Purkinje cell (primary cell): ENCODE results near the gene PHF21A. TPM values are rescaled to one million over a fixed set of nuclear protein-coding genes. Genes with fewer than 3 reads are reported as not detected.

Experiments used
- polyA plus RNA-seq: library from polyadenylated mRNA; unstranded; fragments of >200 nt; fragmentation: Nextera tagmentation; gene quantifications from 2 replicates; pipeline ENCODE4 v1.2.1, GENCODE V29; 2014

Gene PHF21A
- 1.6 and 5.3 TPM in 2 replicates for polyA plus RNA-seq

DNA sequence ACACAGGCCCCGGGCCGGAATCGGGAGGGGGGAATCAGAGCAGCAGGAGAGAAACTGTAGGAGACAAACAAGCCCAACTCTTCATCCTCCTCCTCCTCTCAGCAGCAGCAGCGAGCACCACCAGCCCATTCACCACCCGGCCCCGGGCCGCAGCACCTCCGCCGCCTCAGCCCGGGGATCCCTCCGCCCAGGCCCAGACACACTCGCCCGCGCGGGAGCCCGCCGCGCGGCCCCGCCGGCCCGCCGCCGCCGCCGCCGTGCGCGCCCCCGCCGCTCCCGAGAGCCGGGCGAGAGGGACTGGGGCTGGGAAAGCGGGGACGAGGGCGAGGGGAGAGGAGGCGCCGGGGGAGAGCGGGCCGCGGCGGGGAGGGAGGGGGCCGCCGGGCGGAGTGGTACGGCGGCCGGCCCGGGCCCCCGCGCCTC, at the start of gene PHF21A:
Gene PHF21A, minus strand, starts transcription at position 154 of the 423 bp plus-strand sequence. CDS start 37,235 bp downstream, outside the sequence.

DNA sequence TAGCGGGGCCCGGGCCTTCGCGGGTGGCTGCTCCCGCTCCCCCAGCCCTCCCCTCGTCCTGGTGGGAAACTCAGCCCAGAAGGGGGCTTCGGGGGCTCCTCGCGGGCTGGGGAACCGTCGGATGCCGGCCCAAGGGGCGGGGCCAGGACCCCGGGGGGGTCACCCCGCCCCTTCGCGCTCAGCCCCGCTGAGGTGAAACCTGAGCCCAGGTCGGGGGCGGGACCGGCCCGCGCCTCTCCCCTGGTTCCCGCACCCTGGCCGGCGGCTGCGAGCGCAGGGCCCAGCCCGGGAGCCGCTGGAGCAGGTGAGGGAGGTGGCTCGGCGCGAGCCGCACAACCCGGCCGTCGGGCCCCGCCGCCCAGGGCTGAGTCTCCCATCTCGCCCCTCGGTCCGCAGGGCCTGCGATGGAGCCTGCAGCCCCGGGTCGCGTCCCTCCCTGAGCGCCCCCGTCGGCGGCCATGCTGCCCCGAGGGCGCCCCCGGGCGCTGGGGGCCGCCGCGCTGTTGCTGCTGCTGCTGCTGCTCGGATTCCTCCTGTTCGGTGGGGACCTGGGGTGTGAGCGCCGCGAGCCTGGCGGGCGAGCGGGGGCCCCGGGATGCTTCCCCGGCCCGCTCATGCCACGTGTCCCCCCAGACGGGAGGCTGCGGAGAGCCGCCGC, 198.7 kb downstream of the PHF21A start, which contains the start of gene LARGE2:
Gene LARGE2, plus strand, starts transcription at position 232 of the 658 bp plus-strand sequence. Its CDS starts 227 bp downstream, at position 459.

DNA sequence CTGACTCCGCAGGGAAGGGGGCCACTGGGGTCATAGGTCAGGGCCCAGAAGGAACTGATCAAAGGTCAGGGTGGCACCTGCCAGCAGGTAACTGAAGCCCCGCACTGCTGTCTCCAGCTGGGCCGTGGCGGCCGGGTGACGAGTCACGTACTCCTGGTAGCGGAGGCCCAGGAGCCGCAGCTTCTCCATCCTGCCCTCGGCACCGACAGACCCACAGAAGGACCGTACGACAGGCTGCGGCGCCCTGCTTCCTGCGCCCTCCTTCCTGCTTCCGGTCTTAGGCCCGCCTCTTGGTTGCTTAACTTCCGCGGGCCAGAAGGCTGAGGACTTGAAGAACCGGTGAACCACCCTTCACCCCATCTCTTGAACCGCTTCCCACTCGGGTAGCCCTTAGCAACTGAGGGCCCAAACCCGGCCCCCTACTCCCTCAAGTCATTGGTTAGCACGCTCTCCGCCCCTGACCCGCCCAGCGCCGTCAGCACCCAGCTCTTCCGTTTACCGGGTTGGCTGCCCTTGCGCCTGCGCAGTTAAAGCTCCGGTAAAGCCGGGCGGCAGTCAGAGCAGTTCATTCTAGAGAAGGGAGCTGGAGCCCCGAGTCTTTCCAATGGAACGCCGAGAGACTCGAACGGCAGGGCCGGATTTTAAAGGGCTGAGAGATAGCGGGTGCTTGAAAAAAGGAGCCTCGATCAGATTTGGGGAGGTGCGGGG, 203.5 kb downstream of the PHF21A start, which contains the start of gene PEX16:
Gene PEX16, minus strand, starts transcription at position 255 of the 708 bp plus-strand sequence. Its CDS starts 66 bp downstream, at position 189.

DNA sequence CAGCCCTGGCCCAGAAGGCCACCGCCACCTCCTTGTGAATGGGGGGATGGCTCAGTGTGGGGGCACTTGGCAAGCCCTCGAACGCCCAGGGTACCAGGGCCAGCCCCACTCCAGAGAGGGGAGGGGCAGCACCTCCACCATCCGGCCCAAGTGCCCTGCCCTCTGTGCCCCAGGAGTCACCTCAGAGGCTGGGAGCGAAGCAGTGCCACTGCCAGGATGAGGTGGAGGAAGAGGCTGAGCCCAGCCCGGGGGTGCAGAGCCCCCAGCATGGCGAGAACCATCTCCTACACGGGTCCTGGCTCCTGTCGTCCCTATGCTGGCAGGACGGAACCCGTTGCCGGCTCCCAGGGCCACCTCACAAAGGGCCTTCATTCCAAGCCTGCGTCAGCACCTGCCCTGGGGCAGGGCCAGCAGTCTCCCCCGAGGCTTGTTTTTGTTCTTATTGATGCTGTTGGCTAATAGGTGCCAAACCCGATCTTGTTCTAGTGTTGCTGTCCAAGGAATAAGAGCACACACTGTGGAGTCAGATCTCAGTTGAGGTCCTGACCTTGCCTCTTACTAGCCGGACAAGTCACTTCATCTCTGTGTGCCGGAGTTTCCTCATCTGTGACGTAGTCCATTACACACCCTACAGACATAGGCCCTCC, 214.2 kb downstream of the PHF21A start, which contains the start of gene FREY1:
Gene FREY1, minus strand, starts transcription at position 307 of the 647 bp plus-strand sequence. Its CDS starts 26 bp downstream, at position 281.

DNA sequence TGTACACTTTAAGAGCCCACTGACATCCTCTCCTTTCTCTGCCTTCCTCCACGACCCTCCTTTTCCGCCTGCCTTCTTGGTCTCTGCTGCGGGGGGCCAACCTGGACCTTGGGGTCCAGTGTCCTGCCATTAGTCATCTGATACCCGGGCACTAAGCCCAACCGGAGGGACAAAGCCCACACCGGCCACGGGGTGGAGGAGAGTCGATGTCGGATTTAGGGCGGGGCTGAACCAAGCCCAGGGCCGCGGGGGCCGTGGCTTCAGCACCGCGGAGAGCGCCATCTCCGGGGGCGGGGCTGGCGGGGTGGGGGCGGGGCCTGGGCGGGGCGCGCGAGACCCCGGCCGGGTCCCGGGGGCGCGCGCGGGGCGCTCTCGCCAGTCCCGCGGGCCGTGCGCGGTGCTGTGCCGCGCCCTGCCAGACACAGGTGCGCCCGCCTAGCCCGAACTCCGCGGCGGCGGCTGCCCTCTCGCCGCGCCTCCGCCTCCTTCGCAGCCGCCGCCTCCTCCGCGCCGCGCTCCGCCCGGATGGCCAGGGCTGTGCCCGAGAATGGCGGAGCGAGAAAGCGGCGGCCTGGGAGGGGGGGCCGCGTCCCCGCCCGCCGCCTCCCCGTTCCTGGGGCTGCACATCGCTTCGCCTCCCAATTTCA, 235.9 kb downstream of the PHF21A start, which contains the start of gene MAPK8IP1:
Gene MAPK8IP1, plus strand, starts transcription at position 378 of the 647 bp plus-strand sequence. Its CDS starts 170 bp downstream, at position 548.

Other genes starting within 250 kb of the PHF21A start
- gene MAPK8IP1, start 235.8 kb downstream of the PHF21A start, polyA plus RNA-seq: 1.4 and 3.3 TPM in 2 replicates
- not detected in 2 replicates for gene FREY1, start 214.2 kb downstream of the PHF21A start, polyA plus RNA-seq
- gene PEX16, start 203.6 kb downstream of the PHF21A start, polyA plus RNA-seq: 0.70 and 2.4 TPM in 2 replicates
- gene LARGE2, start 198.8 kb downstream of the PHF21A start, polyA plus RNA-seq: not detected in 2 replicates
- gene CREB3L1, start 156.2 kb upstream of the PHF21A start, polyA plus RNA-seq: 3.0 TPM in 1 of 2 replicates, not detected in the other
- 13.5 and 14.5 TPM in 2 replicates for gene DGKZ, start 226.0 kb upstream of the PHF21A start, polyA plus RNA-seq